ENCODE results near the gene MGAM2.

MGAM2 gene

GRCh38 chr7:142180426-142180825, 68.9 kb downstream of the MGAM2 start:
- no peak for DNase-seq

GRCh38 chr7:142181211-142181610, 69.7 kb downstream of the MGAM2 start:
- no peak for DNase-seq

GRCh38 chr7:142181966-142182365, 70.4 kb downstream of the MGAM2 start:
- DNase-seq, result no peak

DNA sequence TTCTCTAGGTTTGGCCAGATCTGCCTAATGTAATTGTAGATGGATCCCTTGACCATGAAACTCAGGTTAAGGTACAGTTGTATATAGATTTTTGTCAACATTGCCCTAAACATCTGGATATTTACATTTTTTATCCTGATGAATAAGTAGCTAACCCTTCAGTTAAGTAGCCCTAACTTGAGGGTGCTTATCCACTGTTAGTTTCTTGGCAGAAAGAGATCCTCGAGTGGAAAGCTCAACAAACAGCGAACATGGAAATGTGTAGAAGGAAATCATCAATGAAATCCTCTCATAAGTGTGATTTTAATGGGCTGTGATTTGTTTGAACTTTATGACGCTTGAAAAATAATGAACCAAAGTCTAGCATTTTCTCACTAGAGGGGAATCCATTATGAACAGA, 73.6 kb downstream of the MGAM2 start:
- DNase-seq, result no peak

GRCh38 chr7:142185801-142186200, 74.3 kb downstream of the MGAM2 start:
- DNase-seq, result no peak

GRCh38 chr7:142188154-142188553, 76.6 kb downstream of the MGAM2 start:
- DNase-seq, result no peak

GRCh38 chr7:142188846-142189245, 77.3 kb downstream of the MGAM2 start:
- DNase-seq, result no peak

- no peak for DNase-seq
These were observed 82.7 kb downstream of the MGAM2 start for GRCh38 chr7:142194201-142194600.

GRCh38 chr7:142196066-142196840, 84.7 kb downstream of the MGAM2 start:
- no peak for DNase-seq

- no peak for DNase-seq
These were observed 88.7 kb downstream of the MGAM2 start for GRCh38 chr7:142200206-142200605.

DNA sequence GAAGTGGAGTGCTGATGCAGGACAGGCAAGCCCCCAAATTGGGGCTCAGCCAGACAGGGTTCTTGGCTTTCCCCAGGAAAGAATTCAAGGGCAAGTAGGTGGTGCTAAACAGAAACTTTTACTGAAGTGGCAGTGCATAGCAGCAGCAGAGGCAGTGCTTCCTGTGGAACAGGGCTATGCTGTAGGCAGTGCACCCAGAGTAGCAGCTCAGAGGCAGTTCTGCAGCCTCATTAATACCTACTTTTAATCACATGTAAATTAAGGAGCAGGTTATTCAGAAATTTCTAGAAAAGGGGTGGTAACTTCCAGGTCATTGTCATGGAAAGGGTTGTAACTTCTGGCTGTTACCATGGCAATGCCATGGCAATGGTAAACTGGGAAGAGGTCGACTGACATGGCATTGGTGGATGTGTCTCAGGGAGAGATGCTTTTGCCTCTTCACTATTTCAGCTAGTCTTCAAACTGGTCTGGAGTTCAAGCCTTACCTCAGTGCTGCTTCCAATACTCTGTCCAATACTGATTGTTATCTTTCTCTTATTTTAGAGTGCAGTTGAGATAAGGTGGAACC, 117.1 kb downstream of the MGAM2 start:
- no peak for DNase-seq

- peak; percentile 6 for DNase-seq
These were observed 120.2 kb downstream of the MGAM2 start for GRCh38 chr7:142231716-142232115.

DNA sequence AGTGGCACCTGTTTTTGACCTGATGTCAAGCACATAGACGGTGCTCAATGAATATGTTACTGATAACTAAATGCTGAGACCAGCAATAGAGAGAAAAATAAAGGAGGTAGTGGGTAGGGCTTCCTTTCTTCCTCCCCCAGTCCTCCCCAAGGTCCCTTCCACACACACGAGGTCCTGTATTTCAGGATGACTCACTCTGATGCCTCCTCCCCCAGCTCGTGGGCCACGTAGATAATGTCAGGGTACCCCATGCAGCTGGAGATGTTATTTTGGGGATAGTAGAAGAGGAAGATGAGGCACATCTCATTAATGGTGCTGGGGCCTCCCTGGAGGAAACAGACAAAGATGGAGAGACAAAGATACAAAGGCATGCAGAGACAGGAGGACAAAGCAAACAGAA, 129.0 kb downstream of the MGAM2 start:
- no peak for DNase-seq

DNA sequence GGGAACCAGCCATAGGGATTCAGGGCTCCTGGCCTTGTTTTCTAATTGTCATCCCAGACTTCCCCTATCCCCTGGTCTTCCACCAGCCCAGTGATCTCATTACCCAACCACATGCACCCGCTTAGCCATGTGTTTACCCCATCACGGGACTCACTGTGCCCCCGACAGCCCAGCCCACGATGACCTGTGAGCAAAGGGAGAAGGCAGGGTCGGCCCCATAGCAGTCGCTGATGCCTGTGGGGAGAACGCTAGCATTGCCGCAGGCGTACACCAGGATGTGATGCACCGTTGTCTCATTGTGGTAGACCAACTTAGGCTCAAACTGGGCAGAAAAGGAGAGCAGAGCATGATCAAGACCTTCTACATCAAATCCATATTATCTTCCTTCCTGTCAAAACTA, 132.3 kb downstream of the MGAM2 start:
- DNase-seq, result no peak

GRCh38 chr7:142248166-142249160, 136.9 kb downstream of the MGAM2 start:
- DNase-seq, result no peak

DNA sequence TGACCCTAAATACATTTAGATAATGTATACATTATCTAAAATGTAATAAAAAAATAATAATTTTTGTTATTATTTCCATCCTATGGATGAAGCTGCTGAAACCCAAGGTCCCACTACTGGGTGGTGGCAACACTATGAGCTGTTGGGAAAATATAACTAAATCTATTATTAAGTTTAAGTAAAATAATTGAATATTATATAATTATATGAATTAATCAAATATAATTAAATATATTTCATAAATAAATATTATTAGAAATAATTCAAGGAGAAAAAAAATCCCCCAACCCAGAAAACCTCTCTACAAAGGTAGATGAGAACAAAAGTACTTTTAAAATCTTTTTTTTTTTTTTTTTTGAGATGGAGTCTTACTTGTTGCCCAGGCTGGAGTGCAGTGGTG, 138.4 kb downstream of the MGAM2 start:
- DNase-seq, result no peak

- no peak for DNase-seq
These were observed 139.2 kb downstream of the MGAM2 start for GRCh38 chr7:142250705-142251104.

- no peak for DNase-seq
These were observed 146.4 kb downstream of the MGAM2 start, which contains the start of gene PRSS58 for GRCh38 chr7:142257958-142258357. TSS of gene PRSS58 (minus strand) at chr7:142258058. CDS start at chr7:142257707, 351 bp downstream.

- no peak for DNase-seq
These were observed 152.3 kb downstream of the MGAM2 start for GRCh38 chr7:142263598-142264380.

All from stimulated activated CD4-positive, alpha-beta T cell treated with anti-CD3 and anti-CD28 coated beads, Interleukin-15, amount 100 ng/mL, for 24 hours (primary cell).